Osteocyte (in vitro differentiated cells): ENCODE data around the gene BLOC1S5. TPM values are rescaled to one million over a fixed set of nuclear protein-coding genes. Genes with fewer than 3 reads are reported as not detected.
"Not testable (repeated sequence)": the region's sequence is repeated elsewhere in the genome, so short reads cannot be mapped to it uniquely, and the experiment has no call there.

Source experiments
- DNase-seq: peaks from one replicate; pipeline ENCODE4 v3.0.0; 2021; ENCODE audit warnings: mixed read lengths; ENCODE audit not compliant: unreplicated experiment; ENCODE audit errors: extremely low spot score
- H3K27ac Mint-ChIP-seq: one replicate; pipeline ENCODE4 v1.8.0; 2021; ENCODE audit warnings: mild to moderate bottlenecking, mixed read lengths; ENCODE audit not compliant: unreplicated experiment
- H3K27me3 Mint-ChIP-seq: one replicate; pipeline ENCODE4 v1.8.0; 2021; ENCODE audit warnings: mixed read lengths; ENCODE audit not compliant: unreplicated experiment
- H3K36me3 Mint-ChIP-seq: one replicate; pipeline ENCODE4 v1.8.0; 2021; ENCODE audit warnings: mixed read lengths; ENCODE audit not compliant: unreplicated experiment
- H3K4me1 Mint-ChIP-seq: one replicate; pipeline ENCODE4 v1.8.0; 2021; ENCODE audit warnings: mixed read lengths; ENCODE audit not compliant: unreplicated experiment
- H3K4me3 Mint-ChIP-seq: one replicate; pipeline ENCODE4 v1.8.0; 2021; ENCODE audit warnings: mild to moderate bottlenecking, moderate library complexity, mixed read lengths; ENCODE audit not compliant: unreplicated experiment
- H3K9me3 Mint-ChIP-seq: one replicate; pipeline ENCODE4 v1.8.0; 2021; ENCODE audit warnings: mixed read lengths; ENCODE audit not compliant: unreplicated experiment
- total RNA-seq: library from RNA; stranded (reverse); gene quantifications from 2 replicates; pipeline ENCODE4 v1.2.1, GENCODE V29; 2021
- TF ChIP-seq, protein P1 (sequence below): fragments of 200-600 bp; sonication (generic); IDR thresholded peaks from 2 replicates; pipeline ENCODE4 v1.5.0; 2021; ENCODE audit warnings: antibody characterized with exemption, mild to moderate bottlenecking, moderate library complexity

The BLOC1S5 gene
- total RNA-seq, 1 donor from 2014 or later: 11.0 TPM

DNA sequence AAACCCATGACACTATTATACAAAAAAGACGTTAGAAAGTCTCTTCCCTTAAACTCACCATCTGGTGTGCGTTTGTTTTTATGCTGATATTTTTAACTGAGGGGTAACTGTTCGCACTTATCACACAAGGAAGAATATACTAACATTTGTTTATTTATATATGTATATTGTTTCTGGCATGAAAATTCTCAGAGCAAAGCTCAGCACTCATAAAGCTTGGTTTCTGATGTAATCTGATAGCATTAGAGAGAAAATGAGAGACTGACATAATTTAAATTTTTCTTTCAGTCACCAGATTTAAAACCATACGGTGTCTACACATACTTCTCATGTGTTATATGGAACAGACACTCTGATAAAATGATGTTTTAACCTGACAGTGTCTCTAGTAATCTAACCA is 6.9 kb downstream of the BLOC1S5 start:
- Mint-ChIP-seq H3K27ac (no peak overlapping the region), H3K27me3 (no peaks in the 10 kb centered on the region), H3K4me1 (peaks cover 4% of the 10 kb centered on the region), H3K4me3 (no peak overlapping the region), H3K9me3 (no peaks in the 10 kb centered on the region), H3K36me3 (peaks cover 2% of the 10 kb centered on the region)
- TF ChIP-seq, protein P1, sequence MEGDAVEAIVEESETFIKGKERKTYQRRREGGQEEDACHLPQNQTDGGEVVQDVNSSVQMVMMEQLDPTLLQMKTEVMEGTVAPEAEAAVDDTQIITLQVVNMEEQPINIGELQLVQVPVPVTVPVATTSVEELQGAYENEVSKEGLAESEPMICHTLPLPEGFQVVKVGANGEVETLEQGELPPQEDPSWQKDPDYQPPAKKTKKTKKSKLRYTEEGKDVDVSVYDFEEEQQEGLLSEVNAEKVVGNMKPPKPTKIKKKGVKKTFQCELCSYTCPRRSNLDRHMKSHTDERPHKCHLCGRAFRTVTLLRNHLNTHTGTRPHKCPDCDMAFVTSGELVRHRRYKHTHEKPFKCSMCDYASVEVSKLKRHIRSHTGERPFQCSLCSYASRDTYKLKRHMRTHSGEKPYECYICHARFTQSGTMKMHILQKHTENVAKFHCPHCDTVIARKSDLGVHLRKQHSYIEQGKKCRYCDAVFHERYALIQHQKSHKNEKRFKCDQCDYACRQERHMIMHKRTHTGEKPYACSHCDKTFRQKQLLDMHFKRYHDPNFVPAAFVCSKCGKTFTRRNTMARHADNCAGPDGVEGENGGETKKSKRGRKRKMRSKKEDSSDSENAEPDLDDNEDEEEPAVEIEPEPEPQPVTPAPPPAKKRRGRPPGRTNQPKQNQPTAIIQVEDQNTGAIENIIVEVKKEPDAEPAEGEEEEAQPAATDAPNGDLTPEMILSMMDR: no peak
- DNase-seq: no peak

DNA sequence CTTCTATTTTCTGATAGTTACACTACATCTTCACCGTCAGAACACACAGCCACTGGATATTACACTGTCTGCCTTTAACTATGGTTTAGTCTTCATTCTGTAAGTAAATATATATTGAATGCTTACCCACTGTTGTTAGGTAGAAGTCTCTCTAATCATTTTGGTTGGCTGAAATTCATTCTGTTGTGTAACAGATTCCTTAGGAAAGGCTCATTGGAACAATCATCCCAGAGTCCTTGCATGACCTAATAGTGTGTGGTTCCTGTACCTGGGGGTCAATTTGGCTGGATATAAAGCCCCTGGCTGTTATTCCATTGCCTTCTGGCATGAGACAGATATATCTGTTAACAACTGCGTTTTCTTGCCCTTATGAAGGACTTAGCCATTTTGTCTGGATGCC is 9.9 kb downstream of the BLOC1S5 start:
- Mint-ChIP-seq H3K36me3 (peaks cover 7% of the 10 kb centered on the region), H3K4me1 (peaks cover 4% of the 10 kb centered on the region), H3K4me3 (no peak overlapping the region), H3K27ac (no peak overlapping the region), H3K27me3 (no peaks in the 10 kb centered on the region), H3K9me3 (peaks cover 3% of the 10 kb centered on the region)
- TF ChIP-seq, protein P1: no peak
- DNase-seq: no peak

DNA sequence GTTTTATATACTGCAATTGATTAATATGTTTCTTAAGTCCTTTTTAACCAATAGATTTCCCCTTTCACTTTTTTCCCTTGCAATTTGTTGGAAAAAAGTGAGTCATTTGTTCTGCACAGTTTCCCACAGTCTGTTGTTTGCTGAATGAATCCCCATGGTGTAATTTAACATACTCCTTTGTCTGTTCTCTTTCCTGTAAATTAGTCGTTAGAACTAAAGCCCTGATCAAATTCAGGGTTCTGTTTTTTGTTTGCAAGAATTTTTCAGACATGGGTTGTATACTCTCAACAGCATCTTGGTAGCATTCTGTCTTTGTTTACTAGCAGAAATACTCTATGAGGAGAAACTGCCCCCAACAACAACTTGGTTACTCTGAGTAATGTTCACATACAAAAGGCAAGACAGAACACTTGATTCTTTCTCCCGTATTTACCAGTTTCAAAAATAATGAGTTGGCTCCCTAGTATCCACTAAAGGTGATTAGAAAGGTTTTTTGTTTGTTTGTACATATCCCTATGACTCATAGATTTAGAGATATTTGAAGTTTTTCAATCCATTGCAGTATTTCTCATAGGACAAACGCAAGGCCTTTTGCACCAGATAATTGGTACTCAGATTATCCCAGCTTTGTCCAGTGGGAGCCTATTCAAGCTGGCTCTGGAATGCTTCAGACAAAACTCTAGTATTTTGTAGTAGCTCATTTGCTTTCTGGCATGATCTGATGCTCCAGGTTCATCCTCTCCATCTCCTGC is 16.5 kb downstream of the BLOC1S5 start:
- Mint-ChIP-seq H3K4me1 (peaks cover 17% of the 10 kb centered on the region), H3K9me3 (peaks cover 10% of the 10 kb centered on the region), H3K4me3 (no peak overlapping the region), H3K27ac (peak overlapping the region; percentile 63), H3K36me3 (peaks cover 13% of the 10 kb centered on the region), H3K27me3 (no peaks in the 10 kb centered on the region)
- TF ChIP-seq, protein P1: no peak
- DNase-seq: no peak

DNA sequence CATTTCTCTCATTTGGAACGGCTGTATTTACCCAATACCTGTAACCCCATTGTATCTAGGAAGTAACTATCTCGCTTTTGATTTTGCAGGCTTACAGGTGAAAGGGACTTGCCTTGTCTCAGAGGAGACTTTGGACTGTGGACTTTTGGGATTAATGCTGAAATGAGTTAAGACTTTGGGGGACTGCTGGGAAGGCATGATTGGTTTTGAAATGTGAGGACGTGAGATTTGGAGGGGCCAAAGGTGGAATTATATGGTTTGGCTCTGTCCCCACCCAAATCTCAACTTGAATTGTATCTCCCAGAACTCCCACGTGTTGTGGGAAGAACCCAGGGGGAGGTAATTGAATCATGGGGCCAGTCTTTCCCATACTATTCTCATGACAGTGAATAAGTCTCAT is 18.4 kb downstream of the BLOC1S5 start:
- H3K9me3 Mint-ChIP-seq, H3K27ac Mint-ChIP-seq, DNase-seq, H3K27me3 Mint-ChIP-seq, H3K4me3 Mint-ChIP-seq: not testable (repeated sequence)
- peaks cover 30% of the 10 kb centered on the region for H3K4me1 Mint-ChIP-seq
- peaks cover 11% of the 10 kb centered on the region for H3K36me3 Mint-ChIP-seq

DNA sequence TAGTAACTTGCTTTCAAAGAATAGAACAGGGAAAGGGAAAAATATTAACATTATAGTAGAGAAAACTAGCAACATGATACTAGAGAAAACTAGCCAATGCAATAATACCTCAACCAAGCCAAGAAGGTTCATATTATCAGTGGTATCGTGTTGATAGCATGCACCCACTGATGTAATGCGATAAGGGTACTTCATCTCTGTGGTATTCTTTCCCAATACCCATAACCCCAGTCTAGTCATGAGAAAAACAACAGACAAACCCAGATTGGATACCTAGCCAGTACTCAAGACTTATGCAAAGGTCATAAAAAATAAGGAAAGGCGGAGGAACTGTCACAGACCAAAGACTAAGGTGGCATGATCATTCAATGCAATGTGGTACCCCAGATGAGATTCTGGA is 21.0 kb downstream of the BLOC1S5 start:
- peaks cover 22% of the 10 kb centered on the region for H3K36me3 Mint-ChIP-seq
- H3K27ac Mint-ChIP-seq: peak overlapping the region; percentile 82
- no peak overlapping the region for H3K4me3 Mint-ChIP-seq
- no peak for DNase-seq
- peaks cover 30% of the 10 kb centered on the region for H3K4me1 Mint-ChIP-seq
- no peaks in the 10 kb centered on the region for H3K27me3 Mint-ChIP-seq
- TF ChIP-seq, protein P1: no peak
- H3K9me3 Mint-ChIP-seq: peaks cover 11% of the 10 kb centered on the region
